ENCODE results near the gene THOC6. TPM values are rescaled to one million over a fixed set of nuclear protein-coding genes. Genes with fewer than 3 reads are reported as not detected.

Gene THOC6
- total and polyA plus RNA-seq, 2 experiments from 2014 or later, result 71.4 to 90.6 TPM

GRCh38 chr16:3026003-3026378 lies 2.2 kb downstream of the THOC6 start:
- Histone ChIP-seq H3K4me1 (ENCODE audit: insufficient read depth) (peaks cover 37% of the 10 kb centered on the region), H3K27me3 (ENCODE audit: insufficient read depth) (peaks cover 16% of the 10 kb centered on the region), H3K36me3 (ENCODE audit: insufficient read depth) (no peaks in the 10 kb centered on the region), H3K9me2 (ENCODE audit: insufficient read depth) (no peaks in the 10 kb centered on the region), H3K4me2 (no peak overlapping the region), H3K79me2 (replicated peaks; ENCODE audit: insufficient read depth) (peaks cover 12% of the 10 kb centered on the region; the same call in 1 of the 2 replicates), H3K27ac (ENCODE audit: low read depth) (no peak overlapping the region), H2AFZ (no peak overlapping the region), H3F3A (replicated peaks; ENCODE audit: low read depth) (peaks cover 58% of the 10 kb centered on the region), H3K4me3 (no peak overlapping the region), H4K20me1 (replicated peaks; ENCODE audit: insufficient read depth) (peaks cover 21% of the 10 kb centered on the region)
- Mint-ChIP-seq H3K36me3 (ENCODE audit: low read depth) (peaks cover 55% of the 10 kb centered on the region), H3K4me1 (peaks cover 34% of the 10 kb centered on the region), H3K27me3 (ENCODE audit: insufficient read depth, low read depth, poor library complexity) (peaks cover 36% of the 10 kb centered on the region), H3K9me3 (no peaks in the 10 kb centered on the region; the same call in 1 of the 3 replicates), H3K4me3 (no peak overlapping the region; the same call in 2 of the 3 replicates), H3K27ac (no peak overlapping the region)
- DNase-seq (ENCODE audit: low spot score) (no peak), ATAC-seq (no peak)
- TF ChIP-seq JUNB (IDR thresholded peaks at IDR 0.05; ENCODE audit: unreplicated experiment) (no peak), EZH2 (IDR thresholded peaks at IDR 0.05; ENCODE audit: low read depth, unreplicated experiment) (no peak), CREB1 (CRISPR knock-in tag; IDR thresholded peaks at IDR 0.05; ENCODE audit: low read depth) (no peak), EZH2phosphoT487 (IDR thresholded peaks at IDR 0.05; ENCODE audit: unreplicated experiment) (no peak)
- TF ChIP-seq, protein P1, sequence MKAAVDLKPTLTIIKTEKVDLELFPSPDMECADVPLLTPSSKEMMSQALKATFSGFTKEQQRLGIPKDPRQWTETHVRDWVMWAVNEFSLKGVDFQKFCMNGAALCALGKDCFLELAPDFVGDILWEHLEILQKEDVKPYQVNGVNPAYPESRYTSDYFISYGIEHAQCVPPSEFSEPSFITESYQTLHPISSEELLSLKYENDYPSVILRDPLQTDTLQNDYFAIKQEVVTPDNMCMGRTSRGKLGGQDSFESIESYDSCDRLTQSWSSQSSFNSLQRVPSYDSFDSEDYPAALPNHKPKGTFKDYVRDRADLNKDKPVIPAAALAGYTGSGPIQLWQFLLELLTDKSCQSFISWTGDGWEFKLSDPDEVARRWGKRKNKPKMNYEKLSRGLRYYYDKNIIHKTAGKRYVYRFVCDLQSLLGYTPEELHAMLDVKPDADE (IDR thresholded peaks at IDR 0.05), result no peak

GRCh38 chr16:3026609-3027488 lies 3.0 kb downstream of the THOC6 start:
- peaks cover 16% of the 10 kb centered on the region for H3K27me3 ChIP-seq (ENCODE audit: insufficient read depth)
- Mint-ChIP-seq H3K27ac (no peak overlapping the region), H3K9me3 (no peaks in the 10 kb centered on the region; the same call in 1 of the 3 replicates), H3K27me3 (ENCODE audit: insufficient read depth, low read depth, poor library complexity) (peaks cover 37% of the 10 kb centered on the region), H3K4me1 (peaks cover 34% of the 10 kb centered on the region), H3K4me3 (no peak overlapping the region; the same call in 2 of the 3 replicates), H3K36me3 (ENCODE audit: low read depth) (peaks cover 49% of the 10 kb centered on the region)
- no peak overlapping the region for H3K4me3 ChIP-seq
- DNase-seq (ENCODE audit: low spot score) (no peak), ATAC-seq (no peak)
- H3F3A ChIP-seq (replicated peaks; ENCODE audit: low read depth), result peaks cover 51% of the 10 kb centered on the region
- peaks cover 9% of the 10 kb centered on the region; the same call in 1 of the 2 replicates for H3K79me2 ChIP-seq (replicated peaks; ENCODE audit: insufficient read depth)
- peaks cover 24% of the 10 kb centered on the region for H4K20me1 ChIP-seq (replicated peaks; ENCODE audit: insufficient read depth)
- H3K4me1 ChIP-seq (ENCODE audit: insufficient read depth), result peaks cover 38% of the 10 kb centered on the region
- H3K36me3 ChIP-seq (ENCODE audit: insufficient read depth), result no peaks in the 10 kb centered on the region
- H3K27ac ChIP-seq (ENCODE audit: low read depth), result no peak overlapping the region
- H3K4me2 ChIP-seq, result no peak overlapping the region
- no peak overlapping the region for H2AFZ ChIP-seq
- no peaks in the 10 kb centered on the region for H3K9me2 ChIP-seq (ENCODE audit: insufficient read depth)
- TF ChIP-seq STAT1 (IDR thresholded peaks at IDR 0.05; ENCODE audit: unreplicated experiment), result no peak
- TF ChIP-seq, protein P2, sequence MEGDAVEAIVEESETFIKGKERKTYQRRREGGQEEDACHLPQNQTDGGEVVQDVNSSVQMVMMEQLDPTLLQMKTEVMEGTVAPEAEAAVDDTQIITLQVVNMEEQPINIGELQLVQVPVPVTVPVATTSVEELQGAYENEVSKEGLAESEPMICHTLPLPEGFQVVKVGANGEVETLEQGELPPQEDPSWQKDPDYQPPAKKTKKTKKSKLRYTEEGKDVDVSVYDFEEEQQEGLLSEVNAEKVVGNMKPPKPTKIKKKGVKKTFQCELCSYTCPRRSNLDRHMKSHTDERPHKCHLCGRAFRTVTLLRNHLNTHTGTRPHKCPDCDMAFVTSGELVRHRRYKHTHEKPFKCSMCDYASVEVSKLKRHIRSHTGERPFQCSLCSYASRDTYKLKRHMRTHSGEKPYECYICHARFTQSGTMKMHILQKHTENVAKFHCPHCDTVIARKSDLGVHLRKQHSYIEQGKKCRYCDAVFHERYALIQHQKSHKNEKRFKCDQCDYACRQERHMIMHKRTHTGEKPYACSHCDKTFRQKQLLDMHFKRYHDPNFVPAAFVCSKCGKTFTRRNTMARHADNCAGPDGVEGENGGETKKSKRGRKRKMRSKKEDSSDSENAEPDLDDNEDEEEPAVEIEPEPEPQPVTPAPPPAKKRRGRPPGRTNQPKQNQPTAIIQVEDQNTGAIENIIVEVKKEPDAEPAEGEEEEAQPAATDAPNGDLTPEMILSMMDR (conservative IDR thresholded peaks at IDR 0.05; ENCODE audit: low read depth in 2 of 2), result no peak
- TF ChIP-seq ZNF114 (CRISPR knock-in tag; IDR thresholded peaks at IDR 0.05), result no peak
- TF ChIP-seq, protein P3, sequence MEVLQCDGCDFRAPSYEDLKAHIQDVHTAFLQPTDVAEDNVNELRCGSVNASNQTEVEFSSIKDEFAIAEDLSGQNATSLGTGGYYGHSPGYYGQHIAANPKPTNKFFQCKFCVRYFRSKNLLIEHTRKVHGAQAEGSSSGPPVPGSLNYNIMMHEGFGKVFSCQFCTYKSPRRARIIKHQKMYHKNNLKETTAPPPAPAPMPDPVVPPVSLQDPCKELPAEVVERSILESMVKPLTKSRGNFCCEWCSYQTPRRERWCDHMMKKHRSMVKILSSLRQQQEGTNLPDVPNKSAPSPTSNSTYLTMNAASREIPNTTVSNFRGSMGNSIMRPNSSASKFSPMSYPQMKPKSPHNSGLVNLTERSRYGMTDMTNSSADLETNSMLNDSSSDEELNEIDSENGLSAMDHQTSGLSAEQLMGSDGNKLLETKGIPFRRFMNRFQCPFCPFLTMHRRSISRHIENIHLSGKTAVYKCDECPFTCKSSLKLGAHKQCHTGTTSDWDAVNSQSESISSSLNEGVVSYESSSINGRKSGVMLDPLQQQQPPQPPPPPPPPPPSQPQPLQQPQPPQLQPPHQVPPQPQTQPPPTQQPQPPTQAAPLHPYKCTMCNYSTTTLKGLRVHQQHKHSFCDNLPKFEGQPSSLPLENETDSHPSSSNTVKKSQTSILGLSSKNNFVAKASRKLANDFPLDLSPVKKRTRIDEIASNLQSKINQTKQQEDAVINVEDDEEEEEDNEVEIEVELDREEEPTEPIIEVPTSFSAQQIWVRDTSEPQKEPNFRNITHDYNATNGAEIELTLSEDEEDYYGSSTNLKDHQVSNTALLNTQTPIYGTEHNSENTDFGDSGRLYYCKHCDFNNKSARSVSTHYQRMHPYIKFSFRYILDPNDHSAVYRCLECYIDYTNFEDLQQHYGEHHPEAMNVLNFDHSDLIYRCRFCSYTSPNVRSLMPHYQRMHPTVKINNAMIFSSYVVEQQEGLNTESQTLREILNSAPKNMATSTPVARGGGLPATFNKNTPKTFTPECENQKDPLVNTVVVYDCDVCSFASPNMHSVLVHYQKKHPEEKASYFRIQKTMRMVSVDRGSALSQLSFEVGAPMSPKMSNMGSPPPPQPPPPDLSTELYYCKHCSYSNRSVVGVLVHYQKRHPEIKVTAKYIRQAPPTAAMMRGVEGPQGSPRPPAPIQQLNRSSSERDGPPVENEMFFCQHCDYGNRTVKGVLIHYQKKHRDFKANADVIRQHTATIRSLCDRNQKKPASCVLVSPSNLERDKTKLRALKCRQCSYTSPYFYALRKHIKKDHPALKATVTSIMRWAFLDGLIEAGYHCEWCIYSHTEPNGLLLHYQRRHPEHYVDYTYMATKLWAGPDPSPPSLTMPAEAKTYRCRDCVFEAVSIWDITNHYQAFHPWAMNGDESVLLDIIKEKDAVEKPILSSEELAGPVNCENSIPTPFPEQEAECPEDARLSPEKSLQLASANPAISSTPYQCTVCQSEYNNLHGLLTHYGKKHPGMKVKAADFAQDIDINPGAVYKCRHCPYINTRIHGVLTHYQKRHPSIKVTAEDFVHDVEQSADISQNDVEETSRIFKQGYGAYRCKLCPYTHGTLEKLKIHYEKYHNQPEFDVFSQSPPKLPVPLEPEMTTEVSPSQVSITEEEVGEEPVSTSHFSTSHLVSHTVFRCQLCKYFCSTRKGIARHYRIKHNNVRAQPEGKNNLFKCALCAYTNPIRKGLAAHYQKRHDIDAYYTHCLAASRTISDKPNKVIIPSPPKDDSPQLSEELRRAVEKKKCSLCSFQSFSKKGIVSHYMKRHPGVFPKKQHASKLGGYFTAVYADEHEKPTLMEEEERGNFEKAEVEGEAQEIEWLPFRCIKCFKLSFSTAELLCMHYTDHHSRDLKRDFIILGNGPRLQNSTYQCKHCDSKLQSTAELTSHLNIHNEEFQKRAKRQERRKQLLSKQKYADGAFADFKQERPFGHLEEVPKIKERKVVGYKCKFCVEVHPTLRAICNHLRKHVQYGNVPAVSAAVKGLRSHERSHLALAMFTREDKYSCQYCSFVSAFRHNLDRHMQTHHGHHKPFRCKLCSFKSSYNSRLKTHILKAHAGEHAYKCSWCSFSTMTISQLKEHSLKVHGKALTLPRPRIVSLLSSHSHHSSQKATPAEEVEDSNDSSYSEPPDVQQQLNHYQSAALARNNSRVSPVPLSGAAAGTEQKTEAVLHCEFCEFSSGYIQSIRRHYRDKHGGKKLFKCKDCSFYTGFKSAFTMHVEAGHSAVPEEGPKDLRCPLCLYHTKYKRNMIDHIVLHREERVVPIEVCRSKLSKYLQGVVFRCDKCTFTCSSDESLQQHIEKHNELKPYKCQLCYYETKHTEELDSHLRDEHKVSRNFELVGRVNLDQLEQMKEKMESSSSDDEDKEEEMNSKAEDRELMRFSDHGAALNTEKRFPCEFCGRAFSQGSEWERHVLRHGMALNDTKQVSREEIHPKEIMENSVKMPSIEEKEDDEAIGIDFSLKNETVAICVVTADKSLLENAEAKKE (CRISPR knock-in tag; IDR thresholded peaks at IDR 0.05), result no peak

All from GM23338 (cell line).